HEK293T (cell line): ENCODE results near the gene LCLAT1.

Experiments
- CTBP1 ChIP-seq: fragments of 450-650 bp; IDR thresholded peaks from 2 replicates; pipeline ENCODE4 v1.6.1; 2016; ENCODE audit warnings: borderline replicate concordance
- FOXK2 ChIP-seq: fragments of 450-650 bp; IDR thresholded peaks from 2 replicates; pipeline ENCODE4 v1.6.1; 2016; ENCODE audit warnings: mild to moderate bottlenecking
- NFRKB ChIP-seq: fragments of 450-650 bp; IDR thresholded peaks from 2 replicates; pipeline ENCODE4 v1.6.1; 2016; ENCODE audit warnings: mild to moderate bottlenecking, moderate library complexity
- SP1 ChIP-seq: fragments of 450-650 bp; IDR thresholded peaks from 2 replicates; pipeline ENCODE4 v1.6.1; 2017

GRCh38 chr2:30484145-30484544 lies 37.1 kb downstream of the LCLAT1 start:
- TF ChIP-seq NFRKB (no peak), CTBP1 (no peak), FOXK2 (no peak), SP1 (no peak)
